SK-N-MC (cell line): ENCODE results near the gene MSH3.

Experiments used
- EZH2 ChIP-seq: fragments of 200-600 bp; sonication (generic); IDR thresholded peaks from one replicate; pipeline ENCODE4 v1.6.1; 2017; ENCODE audit warnings: antibody characterized with exemption
- POLR2AphosphoS5 ChIP-seq: IDR thresholded peaks from 2 replicates; pipeline ENCODE4 v1.6.1; 2012; ENCODE audit warnings: mild to moderate bottlenecking, low read depth, low read length, borderline replicate concordance

GRCh38 chr5:80757290-80757689 is 102.8 kb downstream of the MSH3 start:
- TF ChIP-seq EZH2 = no peak
- no peak for TF ChIP-seq POLR2AphosphoS5
